ENCODE results near the gene QRICH2.
A peak's percentile ranks its signal among the peaks of the same experiment; 100 is the strongest.

QRICH2 gene

DNA sequence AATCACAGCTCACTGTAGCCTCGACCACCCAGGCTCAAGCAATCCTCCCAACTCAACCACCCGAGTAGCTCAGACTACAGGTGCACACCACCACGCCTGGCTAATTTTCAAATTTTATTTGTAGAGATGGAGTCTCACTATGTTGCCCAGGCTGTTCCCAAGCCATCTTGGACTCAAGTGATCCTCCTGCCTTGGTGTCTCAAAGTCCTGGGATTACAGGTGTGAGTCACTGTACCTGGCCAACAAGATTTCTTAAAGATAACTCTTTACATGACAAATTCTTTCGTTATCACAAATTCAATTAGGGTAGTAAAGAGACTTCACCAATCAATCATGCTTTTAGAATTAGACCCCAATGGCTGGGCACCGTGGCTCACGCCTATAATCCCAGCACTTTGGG is 33.2 kb upstream of the QRICH2 start:
- Mint-ChIP-seq H3K9me3 (no peaks in the 10 kb centered on the region), H3K4me3 (no peak overlapping the region), H3K36me3 (ENCODE audit: insufficient read depth) (peaks cover 30% of the 10 kb centered on the region), H3K27ac (ENCODE audit: low read depth) (no peak overlapping the region), H3K27me3 (no peaks in the 10 kb centered on the region), H3K4me1 (peaks cover 11% of the 10 kb centered on the region)
- no peak for ATAC-seq (replicated peaks; ENCODE audit: extremely low read depth, poor library complexity, severe bottlenecking)
- no peak for DNase-seq (ENCODE audit: low spot score in 2 of 2)

DNA sequence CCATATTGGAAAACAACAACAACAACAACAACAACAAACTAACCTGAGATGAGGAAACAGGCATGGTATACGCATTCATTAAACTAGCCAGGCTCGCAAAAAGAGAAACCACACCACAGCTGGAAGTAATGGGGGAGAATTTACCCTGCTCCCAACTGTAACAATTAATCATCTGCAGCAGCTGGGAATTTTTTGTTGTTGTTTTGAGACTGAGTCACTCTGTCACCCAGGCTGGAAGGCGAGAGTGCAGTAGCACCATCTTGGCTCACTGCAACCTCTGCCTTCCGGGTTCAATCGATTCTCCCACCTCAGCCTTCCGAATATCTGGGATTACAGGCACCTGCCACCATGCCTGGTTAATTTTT is 29.3 kb upstream of the QRICH2 start:
- ATAC-seq (replicated peaks; ENCODE audit: extremely low read depth, poor library complexity, severe bottlenecking) (no peak), DNase-seq (ENCODE audit: low spot score in 2 of 2) (no peak)
- no peak overlapping the region for H3K27ac Mint-ChIP-seq (ENCODE audit: low read depth)
- H3K4me1 Mint-ChIP-seq: peaks cover 11% of the 10 kb centered on the region
- H3K4me3 Mint-ChIP-seq: no peak overlapping the region
- no peaks in the 10 kb centered on the region for H3K9me3 Mint-ChIP-seq
- no peaks in the 10 kb centered on the region for H3K27me3 Mint-ChIP-seq
- H3K36me3 Mint-ChIP-seq (ENCODE audit: insufficient read depth): peaks cover 8% of the 10 kb centered on the region

DNA sequence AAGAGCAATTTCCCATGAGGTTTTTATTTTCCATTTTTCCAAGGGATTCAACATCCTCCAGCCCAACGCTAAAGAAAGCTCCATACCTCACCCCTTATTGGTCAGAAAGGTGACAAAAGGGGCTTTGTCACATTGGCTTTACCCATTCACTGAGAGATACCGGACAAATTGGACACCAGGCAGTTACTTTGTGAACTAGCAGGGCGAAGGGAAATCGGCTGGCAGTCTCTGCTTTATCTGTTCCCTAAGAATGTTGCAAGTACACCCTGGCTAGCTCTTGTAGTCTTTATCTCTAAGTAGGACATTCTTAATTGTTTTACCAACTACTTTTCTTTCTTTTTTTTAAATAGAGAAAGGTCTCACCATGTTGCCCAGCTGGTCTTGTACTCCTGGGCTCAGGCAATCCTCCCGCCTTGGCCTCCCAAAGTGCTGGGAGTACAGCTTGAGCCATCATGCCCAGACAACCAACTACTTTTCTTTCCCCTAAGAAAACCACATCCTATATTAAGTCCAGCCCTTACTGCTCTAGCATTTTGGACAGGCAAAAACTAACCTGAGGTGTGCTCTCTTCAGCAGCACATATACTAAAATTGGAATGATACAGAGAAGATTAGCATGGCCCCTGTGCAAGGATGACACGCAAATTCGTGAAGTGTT is 28.8 kb upstream of the QRICH2 start:
- no peak for DNase-seq (ENCODE audit: low spot score in 2 of 2)
- peaks cover 4% of the 10 kb centered on the region for H3K36me3 Mint-ChIP-seq (ENCODE audit: insufficient read depth)
- no peak for ATAC-seq (replicated peaks; ENCODE audit: extremely low read depth, poor library complexity, severe bottlenecking)
- no peak overlapping the region for H3K4me3 Mint-ChIP-seq
- no peaks in the 10 kb centered on the region for H3K27me3 Mint-ChIP-seq
- peaks cover 11% of the 10 kb centered on the region for H3K4me1 Mint-ChIP-seq
- no peaks in the 10 kb centered on the region for H3K9me3 Mint-ChIP-seq
- H3K27ac Mint-ChIP-seq (ENCODE audit: low read depth): no peak overlapping the region

DNA sequence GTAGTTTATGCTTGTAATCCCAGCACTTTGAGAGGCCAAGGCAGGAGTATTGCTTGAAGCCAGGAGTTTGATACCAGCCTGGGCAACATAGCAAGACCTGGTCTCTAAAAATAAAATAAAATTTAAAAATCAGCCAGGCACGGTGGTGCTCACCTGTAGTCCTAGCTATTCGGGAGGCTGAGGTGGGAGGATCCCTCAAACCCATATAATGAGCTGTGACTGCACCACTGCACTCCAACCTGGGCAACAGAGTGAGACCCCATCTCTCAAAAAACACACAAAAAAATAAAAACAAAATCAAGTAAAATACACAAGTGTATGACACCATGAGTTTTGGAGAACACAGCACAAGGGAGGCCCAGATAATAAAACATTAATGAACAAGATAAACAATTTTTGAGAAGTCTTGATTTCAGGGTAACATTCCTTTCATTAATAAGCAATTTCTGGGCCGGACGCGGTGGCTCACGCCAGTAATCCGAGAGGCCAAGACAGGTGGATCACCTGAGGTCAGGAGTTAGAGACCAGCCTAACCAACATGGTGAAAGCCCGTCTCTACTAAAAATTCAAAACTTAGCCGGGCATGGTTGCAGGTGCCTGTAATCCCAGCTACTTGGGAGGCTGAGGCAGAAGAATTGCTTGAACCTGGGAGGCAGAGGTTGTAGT is 27.8 kb upstream of the QRICH2 start:
- peaks cover 11% of the 10 kb centered on the region for H3K4me1 Mint-ChIP-seq
- H3K9me3 Mint-ChIP-seq: no peaks in the 10 kb centered on the region

DNA sequence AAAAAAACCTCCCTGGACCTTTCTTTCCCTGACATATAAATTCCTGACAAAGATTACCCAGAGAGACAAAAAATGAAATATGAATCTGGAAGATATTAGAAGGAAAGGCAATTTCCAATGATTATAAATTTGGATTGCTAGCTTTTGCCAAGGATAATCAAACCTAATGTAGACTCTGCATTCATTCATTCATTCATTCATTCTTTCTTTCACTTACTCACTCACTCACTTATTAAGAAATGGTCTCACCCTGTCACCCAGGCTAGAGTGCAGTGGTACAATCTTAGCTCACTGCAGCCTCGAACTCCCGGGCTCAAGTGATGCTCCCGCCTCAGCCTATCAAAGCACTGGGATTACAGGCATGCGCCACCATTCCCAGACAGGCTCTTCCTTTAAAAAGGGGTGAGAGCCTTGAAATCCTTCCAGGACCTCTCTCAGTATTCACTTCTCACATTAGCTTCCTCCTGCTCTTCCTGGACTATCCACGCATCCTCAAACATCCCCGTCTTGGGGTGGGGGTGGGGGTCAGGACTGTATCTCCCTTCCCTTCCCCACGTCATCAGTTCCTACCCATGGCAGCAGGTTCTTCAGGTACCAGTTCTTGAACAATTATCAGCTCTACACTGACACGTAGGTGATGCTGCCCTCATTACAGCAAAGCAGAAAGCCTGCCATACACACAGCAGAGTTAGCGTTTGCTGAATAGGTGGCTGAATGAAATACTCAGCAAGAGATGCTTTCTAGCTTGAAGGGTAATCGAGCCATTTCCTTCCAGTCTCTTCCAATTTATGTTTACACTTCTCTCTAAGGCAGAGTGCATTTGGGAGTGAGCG is 25.8 kb upstream of the QRICH2 start:
- Mint-ChIP-seq H3K9me3 (no peaks in the 10 kb centered on the region), H3K36me3 (ENCODE audit: insufficient read depth) (peaks cover 12% of the 10 kb centered on the region), H3K4me3 (no peak overlapping the region), H3K4me1 (peaks cover 5% of the 10 kb centered on the region), H3K27me3 (no peaks in the 10 kb centered on the region), H3K27ac (ENCODE audit: low read depth) (peak overlapping the region; percentile 58)
- DNase-seq (ENCODE audit: low spot score in 2 of 2) (no peak), ATAC-seq (replicated peaks; ENCODE audit: extremely low read depth, poor library complexity, severe bottlenecking) (no peak)

More for the DNA sequence above, 27.8 kb upstream of the QRICH2 start:
- ATAC-seq (replicated peaks; ENCODE audit: extremely low read depth, poor library complexity, severe bottlenecking): no peak
- H3K27me3 Mint-ChIP-seq: no peaks in the 10 kb centered on the region
- H3K27ac Mint-ChIP-seq (ENCODE audit: low read depth): no peak overlapping the region
- DNase-seq (ENCODE audit: low spot score in 2 of 2): no peak
- H3K36me3 Mint-ChIP-seq (ENCODE audit: insufficient read depth): peaks cover 2% of the 10 kb centered on the region
- no peak overlapping the region for H3K4me3 Mint-ChIP-seq

DNA sequence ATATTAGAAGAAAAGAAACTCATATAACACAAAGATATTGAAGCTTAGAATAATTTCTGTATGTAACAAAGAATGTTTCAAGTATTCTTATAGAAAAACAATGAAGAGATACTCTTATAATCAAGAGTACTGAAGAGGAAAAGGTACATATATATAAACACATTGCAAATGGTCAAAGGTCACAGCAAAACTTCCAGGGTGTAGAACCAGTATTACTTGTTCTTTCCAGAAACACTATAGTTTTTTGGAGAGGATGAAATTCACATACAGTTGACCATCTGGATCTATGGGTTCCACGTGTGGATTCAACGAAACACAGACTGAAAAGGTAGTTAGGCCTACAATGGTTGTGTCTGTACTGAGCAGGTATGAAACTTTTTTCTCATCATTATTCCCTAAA is 23.0 kb upstream of the QRICH2 start:
- Mint-ChIP-seq H3K4me1 (peaks cover 5% of the 10 kb centered on the region), H3K27ac (ENCODE audit: low read depth) (peak overlapping the region; percentile 15), H3K36me3 (ENCODE audit: insufficient read depth) (peaks cover 33% of the 10 kb centered on the region), H3K27me3 (no peaks in the 10 kb centered on the region), H3K9me3 (no peaks in the 10 kb centered on the region), H3K4me3 (no peak overlapping the region)
- ATAC-seq (replicated peaks; ENCODE audit: extremely low read depth, poor library complexity, severe bottlenecking) (no peak), DNase-seq (ENCODE audit: low spot score in 2 of 2) (no peak)

DNA sequence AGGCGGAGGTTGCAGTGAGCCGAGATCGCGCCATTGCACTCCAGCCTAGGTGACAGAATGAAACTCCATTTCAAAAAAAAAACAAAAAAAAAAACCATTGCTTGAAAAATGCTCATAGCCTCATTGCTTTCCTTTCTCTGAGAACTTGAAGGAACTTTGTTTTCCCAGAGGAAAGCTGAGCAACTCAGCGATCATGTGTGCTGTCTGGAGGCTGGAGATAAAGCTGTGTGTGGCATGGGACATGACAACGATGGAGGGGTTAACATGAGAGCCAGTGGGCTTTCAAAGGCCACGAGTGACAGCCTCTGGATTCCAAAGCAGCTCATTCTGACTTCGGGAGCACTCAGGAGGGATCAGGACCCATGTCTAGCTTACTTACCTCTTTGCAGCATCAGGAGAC is 21.6 kb upstream of the QRICH2 start:
- Mint-ChIP-seq H3K9me3 (no peaks in the 10 kb centered on the region), H3K27ac (ENCODE audit: low read depth) (no peak overlapping the region), H3K36me3 (ENCODE audit: insufficient read depth) (peaks cover 39% of the 10 kb centered on the region), H3K4me1 (peaks cover 5% of the 10 kb centered on the region), H3K4me3 (no peak overlapping the region), H3K27me3 (no peaks in the 10 kb centered on the region)
- DNase-seq (ENCODE audit: low spot score in 2 of 2) (no peak), ATAC-seq (replicated peaks; ENCODE audit: extremely low read depth, poor library complexity, severe bottlenecking) (no peak)

DNA sequence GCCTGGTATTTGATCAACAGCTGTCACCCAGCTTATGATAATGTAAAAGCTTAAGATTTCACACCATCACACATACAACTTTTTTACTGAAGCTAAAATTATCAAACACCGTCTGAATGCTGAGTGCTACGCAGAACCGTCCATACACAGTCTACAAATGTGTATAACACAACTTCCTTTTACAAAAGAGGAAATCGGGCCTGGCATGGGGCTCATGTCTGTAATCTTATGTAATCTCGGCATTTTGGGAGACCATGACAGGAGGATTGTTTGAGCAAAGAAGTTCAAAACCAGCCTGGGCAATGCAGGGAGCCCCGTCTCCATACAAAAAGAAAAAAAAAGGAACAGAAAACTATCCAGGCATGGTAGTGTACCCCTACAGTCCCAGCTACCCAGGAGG is 19.6 kb upstream of the QRICH2 start:
- Mint-ChIP-seq H3K27me3 (no peaks in the 10 kb centered on the region), H3K4me3 (no peak overlapping the region), H3K9me3 (no peaks in the 10 kb centered on the region), H3K27ac (ENCODE audit: low read depth) (peak overlapping the region; percentile 35), H3K4me1 (no peaks in the 10 kb centered on the region), H3K36me3 (ENCODE audit: insufficient read depth) (peaks cover 48% of the 10 kb centered on the region)
- no peak for DNase-seq (ENCODE audit: low spot score in 2 of 2)
- no peak for ATAC-seq (replicated peaks; ENCODE audit: extremely low read depth, poor library complexity, severe bottlenecking)

DNA sequence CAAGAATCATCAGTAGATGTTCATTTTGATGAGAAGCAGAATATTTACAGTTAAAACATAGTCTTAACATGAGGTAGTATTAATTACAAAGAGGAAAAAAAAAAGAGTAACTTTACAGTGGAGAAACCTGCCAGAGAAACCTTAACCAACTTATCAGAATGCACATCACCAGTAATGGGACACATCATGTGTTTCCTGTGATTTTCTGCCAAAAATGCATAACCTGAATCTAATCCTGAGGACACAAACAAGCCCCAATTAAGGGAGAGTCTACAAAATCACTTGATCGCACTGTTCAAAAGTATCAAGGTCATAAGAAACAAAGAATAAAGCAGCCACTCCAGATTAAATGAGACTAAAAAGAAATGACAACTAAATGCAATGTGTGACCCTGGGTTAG is 18.2 kb upstream of the QRICH2 start:
- ATAC-seq (replicated peaks; ENCODE audit: extremely low read depth, poor library complexity, severe bottlenecking) (no peak), DNase-seq (ENCODE audit: low spot score in 2 of 2) (no peak)
- Mint-ChIP-seq H3K27ac (ENCODE audit: low read depth) (no peak overlapping the region), H3K27me3 (no peaks in the 10 kb centered on the region), H3K4me3 (no peak overlapping the region), H3K36me3 (ENCODE audit: insufficient read depth) (peaks cover 55% of the 10 kb centered on the region), H3K9me3 (no peaks in the 10 kb centered on the region), H3K4me1 (no peaks in the 10 kb centered on the region)

DNA sequence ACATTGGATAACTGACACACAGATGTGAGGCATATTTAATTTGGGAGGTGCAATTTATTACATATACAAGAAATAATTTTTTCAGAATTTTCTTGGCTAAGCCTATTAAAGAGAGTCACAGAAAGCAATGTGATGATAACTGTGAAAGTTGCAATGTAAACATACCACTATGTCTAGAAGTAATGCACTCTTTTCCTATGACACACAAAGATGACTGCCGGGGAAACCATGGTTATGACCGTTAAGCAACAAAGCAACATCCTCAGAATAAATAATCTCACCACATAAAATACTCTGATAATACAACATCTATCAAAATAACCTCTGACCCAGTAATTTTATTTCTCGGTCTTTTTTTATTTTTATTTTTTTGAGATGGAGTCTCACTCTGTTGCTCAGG is 10.5 kb upstream of the QRICH2 start:
- ATAC-seq (replicated peaks; ENCODE audit: extremely low read depth, poor library complexity, severe bottlenecking) (no peak), DNase-seq (ENCODE audit: low spot score in 2 of 2) (no peak)
- Mint-ChIP-seq H3K4me1 (no peaks in the 10 kb centered on the region), H3K27ac (ENCODE audit: low read depth) (no peak overlapping the region), H3K36me3 (ENCODE audit: insufficient read depth) (peaks cover 28% of the 10 kb centered on the region), H3K27me3 (no peaks in the 10 kb centered on the region), H3K4me3 (no peak overlapping the region), H3K9me3 (no peaks in the 10 kb centered on the region)

DNA sequence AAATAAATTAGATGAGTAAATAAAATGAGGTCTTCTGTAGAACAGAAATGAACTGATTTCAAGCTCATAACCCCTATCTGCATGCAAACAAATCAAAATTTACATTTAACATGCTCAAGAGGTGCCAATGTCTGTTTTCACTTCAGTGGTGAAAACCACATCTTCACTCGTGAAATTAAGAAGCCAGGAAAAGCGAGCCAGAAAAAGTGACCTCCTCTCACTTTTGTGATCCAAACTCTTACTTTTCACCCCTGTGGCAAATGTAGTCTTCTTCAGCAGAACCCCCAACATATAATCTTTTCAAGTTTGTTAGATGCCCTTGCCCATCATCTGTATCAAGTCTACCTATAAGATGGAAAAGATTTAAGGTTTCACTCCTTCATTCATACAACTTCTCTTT is 9.5 kb upstream of the QRICH2 start:
- Mint-ChIP-seq H3K4me1 (no peaks in the 10 kb centered on the region), H3K4me3 (no peak overlapping the region), H3K27me3 (no peaks in the 10 kb centered on the region), H3K36me3 (ENCODE audit: insufficient read depth) (peaks cover 30% of the 10 kb centered on the region), H3K9me3 (no peaks in the 10 kb centered on the region), H3K27ac (ENCODE audit: low read depth) (no peak overlapping the region)
- no peak for DNase-seq (ENCODE audit: low spot score in 2 of 2)
- ATAC-seq (replicated peaks; ENCODE audit: extremely low read depth, poor library complexity, severe bottlenecking): no peak

DNA sequence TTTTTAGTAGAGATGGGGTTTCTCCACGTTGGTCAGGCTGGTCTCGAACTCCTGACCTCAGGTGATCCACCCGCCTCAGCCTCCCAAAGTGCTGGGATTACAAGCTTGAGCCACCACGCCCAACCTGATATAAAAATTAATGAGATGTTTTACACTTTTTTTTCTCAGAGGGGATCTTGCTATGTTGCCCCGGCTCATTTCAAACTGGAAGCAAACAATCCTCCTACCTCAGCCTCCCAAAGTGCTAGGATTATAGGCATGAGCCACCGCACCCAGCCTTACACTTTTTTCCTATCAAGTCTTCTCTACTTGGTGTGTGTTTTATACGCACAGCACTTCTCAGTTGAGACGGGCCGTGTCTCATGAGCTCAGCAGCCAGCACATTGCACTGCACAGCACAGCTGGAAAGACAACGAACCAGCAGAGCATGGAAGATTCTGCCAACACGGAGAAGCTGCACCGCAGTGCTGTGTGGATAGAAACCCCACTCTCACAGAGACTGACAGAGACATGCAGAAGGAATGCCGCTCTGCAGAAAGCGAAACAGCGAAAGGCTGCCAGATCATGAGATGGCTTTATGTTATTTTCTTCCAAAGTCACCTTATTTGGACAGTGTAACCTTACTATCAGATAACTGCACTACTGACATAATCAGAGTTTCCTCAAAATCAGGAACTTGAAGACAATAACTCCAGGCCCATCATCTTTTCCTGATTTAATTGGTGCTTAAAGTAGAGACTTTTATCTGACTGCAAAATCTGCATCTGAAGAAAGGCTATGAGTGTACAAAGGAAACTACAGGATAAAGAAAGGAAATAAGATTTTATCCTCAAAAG is 6.5 kb upstream of the QRICH2 start:
- Mint-ChIP-seq H3K4me3 (no peak overlapping the region), H3K36me3 (ENCODE audit: insufficient read depth) (peaks cover 28% of the 10 kb centered on the region), H3K4me1 (no peaks in the 10 kb centered on the region), H3K27me3 (no peaks in the 10 kb centered on the region), H3K9me3 (no peaks in the 10 kb centered on the region), H3K27ac (ENCODE audit: low read depth) (peak overlapping the region; percentile 49)
- ATAC-seq (replicated peaks; ENCODE audit: extremely low read depth, poor library complexity, severe bottlenecking) (no peak), DNase-seq (ENCODE audit: low spot score in 2 of 2) (no peak)

Measured in central memory CD8-positive, alpha-beta T cell (primary cell).